ENCODE data around the gene EDDM3A.

The EDDM3A gene

DNA sequence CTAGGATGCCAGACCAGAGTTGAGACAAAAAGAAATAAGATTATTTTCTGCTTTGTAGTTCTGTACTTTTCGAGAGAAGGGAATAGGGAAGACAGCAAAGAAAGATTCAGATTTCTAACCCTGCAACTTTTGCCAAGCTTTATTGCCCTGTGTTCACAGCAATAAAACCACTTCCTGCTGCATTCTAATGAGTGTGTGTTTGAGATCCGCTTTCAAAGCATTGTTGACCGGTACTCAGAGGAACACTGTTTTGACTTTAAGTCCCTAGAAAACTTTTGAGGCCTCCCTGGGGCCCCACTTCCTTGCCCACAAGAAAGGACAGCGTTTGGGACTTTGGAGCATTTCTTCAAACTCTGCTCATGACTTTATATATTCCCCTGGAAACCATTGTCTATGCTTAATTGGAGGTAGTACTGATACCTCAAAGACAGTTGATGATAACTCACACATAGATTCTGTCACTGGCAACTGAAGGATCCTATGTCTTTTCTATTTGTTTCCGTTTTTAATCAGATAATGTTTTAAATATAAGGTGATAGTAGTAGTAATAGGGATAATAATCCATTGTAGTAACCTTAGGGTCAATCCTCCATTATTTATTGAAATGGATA is 36.7 kb downstream of the EDDM3A start:
- DNase-seq (ENCODE audit: low read depth in 1 of 2, low spot score in 1 of 2), result no peak

DNA sequence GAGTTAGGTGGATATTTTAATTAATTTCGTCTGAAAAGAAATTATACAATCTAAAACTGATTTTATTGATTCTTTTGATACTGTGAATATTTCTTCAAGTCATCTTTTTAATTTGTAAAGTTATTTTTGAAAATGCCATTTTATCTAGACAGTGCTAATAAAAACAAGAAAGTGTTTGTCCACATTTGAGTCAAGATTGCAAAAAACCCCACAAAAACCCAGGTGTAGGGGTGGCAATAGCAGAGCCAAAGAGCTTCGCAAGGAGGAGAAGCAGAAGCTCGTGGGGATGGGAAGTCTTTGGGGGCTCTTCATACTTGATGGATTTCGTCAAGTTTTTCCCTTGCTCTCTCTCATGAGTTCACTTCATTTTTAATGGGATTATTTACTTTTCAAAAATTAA is 41.3 kb downstream of the EDDM3A start:
- no peak for DNase-seq (ENCODE audit: low read depth in 1 of 2, low spot score in 1 of 2)

GRCh38 chr14:20789230-20789813 is 43.6 kb downstream of the EDDM3A start:
- DNase-seq (ENCODE audit: low read depth in 1 of 2, low spot score in 1 of 2), result no peak

- DNase-seq (ENCODE audit: low read depth in 1 of 2, low spot score in 1 of 2), result no peak
These were observed 44.9 kb downstream of the EDDM3A start for GRCh38 chr14:20790464-20791116.

DNA sequence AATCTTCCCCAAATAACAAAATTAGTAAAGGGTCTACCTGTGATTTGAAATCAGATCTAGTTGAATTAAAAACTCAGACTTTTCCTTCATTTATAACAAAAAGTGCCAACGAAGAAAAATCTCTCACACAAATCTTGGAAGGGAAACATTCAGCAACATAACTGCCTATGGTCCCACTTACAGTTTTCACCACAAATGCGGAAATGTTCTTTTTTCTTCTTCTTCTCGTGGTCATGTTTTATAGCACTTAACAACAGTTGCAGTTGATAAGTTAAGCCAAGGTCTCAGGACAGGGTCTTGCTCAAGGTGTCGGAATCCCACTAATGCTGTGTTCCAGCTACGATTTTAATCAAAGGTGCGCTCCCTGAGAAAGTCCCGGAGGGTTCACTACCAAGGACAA is 45.5 kb downstream of the EDDM3A start:
- no peak for DNase-seq (ENCODE audit: low read depth in 1 of 2, low spot score in 1 of 2)

DNA sequence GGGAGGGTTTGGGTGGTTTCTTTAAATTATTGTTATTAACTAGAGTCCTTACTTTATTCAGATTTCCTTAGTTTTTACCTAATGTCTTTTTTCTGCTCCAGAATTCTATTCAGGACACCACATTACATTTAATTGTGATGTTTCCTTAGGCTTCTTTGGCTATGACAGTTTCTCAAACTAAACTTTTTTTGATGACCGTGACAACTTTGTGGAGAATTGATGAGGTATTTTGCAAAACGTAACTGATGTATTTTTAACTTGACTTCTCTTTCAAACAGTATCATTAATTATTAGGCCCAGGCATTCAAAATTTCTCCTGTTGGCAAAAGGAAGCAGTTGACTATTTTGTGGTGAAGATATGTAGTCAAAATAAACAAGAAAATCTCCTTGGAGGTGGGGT is 45.9 kb downstream of the EDDM3A start:
- no peak for DNase-seq (ENCODE audit: low read depth in 1 of 2, low spot score in 1 of 2)

DNA sequence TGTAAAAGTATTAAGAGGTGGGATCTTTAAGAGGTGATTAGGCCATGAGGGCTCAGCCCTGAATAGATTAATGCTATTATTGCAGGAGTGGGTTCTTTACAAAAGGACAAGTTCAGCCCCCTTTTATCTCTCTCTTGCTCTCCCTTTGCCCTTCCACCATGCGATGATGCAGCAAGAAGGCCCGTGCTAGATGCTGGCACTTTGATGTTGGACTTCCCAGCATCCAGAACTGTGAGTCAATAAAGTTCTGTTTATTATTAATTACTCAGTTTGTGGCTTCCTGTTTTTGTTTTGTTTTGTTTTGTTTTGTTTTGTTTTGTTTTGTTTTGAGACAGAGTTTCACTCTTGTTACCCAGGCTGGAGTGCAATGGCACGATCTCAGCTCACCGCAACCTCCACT is 46.9 kb downstream of the EDDM3A start:
- no peak for DNase-seq (ENCODE audit: low read depth in 1 of 2, low spot score in 1 of 2)

DNA sequence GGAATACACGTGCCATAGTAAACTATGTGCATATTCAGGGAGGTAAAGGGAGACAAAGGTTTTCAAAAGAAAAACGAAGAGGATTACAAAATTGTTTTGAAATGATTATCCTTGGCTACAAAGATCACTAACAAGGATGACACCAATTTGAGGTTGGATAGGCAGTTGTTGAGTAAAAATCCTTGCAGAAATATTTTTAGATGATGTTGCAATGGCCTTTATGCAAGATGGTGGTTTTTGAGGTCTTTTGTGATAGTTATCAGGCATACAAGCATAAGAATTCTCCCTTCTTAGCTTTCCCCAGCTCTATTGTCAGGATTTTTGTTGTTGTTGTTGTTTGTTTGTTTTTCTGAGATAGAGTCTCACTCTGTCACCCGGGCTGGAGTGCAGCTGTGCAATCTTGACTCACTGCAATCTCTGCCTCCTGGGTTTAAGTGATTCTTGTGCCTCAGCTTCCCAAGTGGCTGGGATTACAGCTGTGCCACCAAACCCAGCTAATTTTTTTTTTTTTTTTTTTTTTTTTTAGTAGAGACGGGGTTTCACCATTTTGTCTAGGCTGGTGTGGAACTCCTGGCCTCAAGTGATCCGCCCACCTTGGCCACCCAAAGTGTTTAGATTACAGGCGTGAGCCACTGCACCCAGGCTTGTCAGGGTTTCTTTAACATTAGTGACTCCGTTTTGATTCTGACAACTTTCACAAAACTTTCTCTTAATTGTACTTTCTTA is 49.1 kb downstream of the EDDM3A start:
- no peak for DNase-seq (ENCODE audit: low read depth in 1 of 2, low spot score in 1 of 2)

DNA sequence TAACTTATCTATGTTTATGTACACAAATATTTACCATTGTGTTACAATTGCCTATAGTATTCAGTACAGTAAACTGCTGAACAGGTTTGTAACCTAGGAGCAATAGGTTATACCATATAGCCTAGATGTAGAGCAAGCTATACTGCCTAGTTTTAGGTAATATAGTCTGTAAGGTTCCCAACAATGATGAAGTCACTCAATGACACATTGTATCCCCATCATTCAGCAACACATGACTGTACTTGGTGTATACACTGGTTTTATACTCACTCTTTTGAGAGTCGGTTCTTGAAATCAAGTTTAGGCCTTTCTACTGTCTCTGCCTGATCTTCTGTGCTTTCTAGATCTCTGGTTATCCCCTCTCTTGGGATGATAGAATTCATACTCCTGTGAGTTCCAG is 51.5 kb downstream of the EDDM3A start:
- DNase-seq (ENCODE audit: low read depth in 1 of 2, low spot score in 1 of 2), result no peak

Data from activated T-helper 1 cell treated with anti-CD3 and anti-CD28 coated beads, Interleukin-2, amount 50 U/mL, for 16 hours (primary cell).